Activated T-cell treated with anti-CD3 and anti-CD28 coated beads for 1 hour (primary cell): Measurements from ENCODE around the gene NDUFS7.

Source experiments
- DNase-seq: peaks from one replicate; pipeline ENCODE4 v3.0.0-alpha.2; 2020; ENCODE audit warnings: low read depth

The NDUFS7 gene

GRCh38 chr19:1383312-1384084 lies at the start of gene NDUFS7:
TSS of gene NDUFS7 (plus strand) at chr19:1383907. CDS start at chr19:1383927, 20 bp downstream.
- DNase-seq, result peak; percentile 94

- no peak for DNase-seq
Measured at GRCh38 chr19:1336079-1336684, 47.5 kb upstream of the NDUFS7 start.

GRCh38 chr19:1340681-1341469 lies 42.8 kb upstream of the NDUFS7 start:
- DNase-seq, result no peak

- DNase-seq, result no peak
Measured at GRCh38 chr19:1343041-1343440, 40.7 kb upstream of the NDUFS7 start.

- DNase-seq, result no peak
Measured at GRCh38 chr19:1349211-1349610, 34.5 kb upstream of the NDUFS7 start.

GRCh38 chr19:1350867-1351266 lies 32.8 kb upstream of the NDUFS7 start:
- DNase-seq, result no peak

GRCh38 chr19:1351381-1351851 lies 32.3 kb upstream of the NDUFS7 start:
- DNase-seq, result no peak

- no peak for DNase-seq
Measured at GRCh38 chr19:1353144-1353543, 30.6 kb upstream of the NDUFS7 start.

GRCh38 chr19:1354970-1355567 lies 28.6 kb upstream of the NDUFS7 start:
- DNase-seq, result peak; percentile 29

GRCh38 chr19:1355568-1356507 lies 27.9 kb upstream of the NDUFS7 start:
- no peak for DNase-seq

- no peak for DNase-seq
Measured at GRCh38 chr19:1356508-1356865, 27.2 kb upstream of the NDUFS7 start.

GRCh38 chr19:1357531-1358109 lies 26.1 kb upstream of the NDUFS7 start:
- no peak for DNase-seq

- no peak for DNase-seq
Measured at GRCh38 chr19:1360126-1360817, 23.4 kb upstream of the NDUFS7 start.

GRCh38 chr19:1360818-1361461 lies 22.8 kb upstream of the NDUFS7 start:
- no peak for DNase-seq

- no peak for DNase-seq
Measured at GRCh38 chr19:1361601-1362386, 21.9 kb upstream of the NDUFS7 start.

- no peak for DNase-seq
Measured at GRCh38 chr19:1362387-1363257, 21.1 kb upstream of the NDUFS7 start.

- no peak for DNase-seq
Measured at GRCh38 chr19:1363599-1363998, 20.1 kb upstream of the NDUFS7 start.
